Esophagus squamous epithelium (tissue), 5 donors: ENCODE data around the gene ASMTL. TPM values are rescaled to one million over a fixed set of nuclear protein-coding genes. Genes with fewer than 3 reads are reported as not detected.

ENCODE experiments used
- DNase-seq: peaks from one replicate; lab custom pipeline; 2025; lab: John Stamatoyannopoulos, UW
- H3K27ac ChIP-seq, 4 donors: fragments of 200-600 bp; sonication (generic); one replicate each; pipeline ENCODE4 v1.5.1; 2016 to 2019; ENCODE audit warnings: mild to moderate bottlenecking in 1 of 4
- H3K27me3 ChIP-seq, 4 donors: fragments of 200-600 bp; sonication (generic); 1 replicate in 3 of 4; 2 replicates in 1 of 4; pipeline versions ENCODE4 v1.5.1 to v1.6.0; 2017 to 2021; ENCODE audit warnings: antibody characterized with exemption in 1 of 4
- H3K36me3 ChIP-seq, 3 donors: fragments of 200-600 bp; sonication (generic); one replicate each; pipeline ENCODE4 v1.5.1; 2016 to 2019
- H3K4me1 ChIP-seq, 3 donors: fragments of 200-600 bp; sonication (generic); one replicate each; pipeline ENCODE4 v1.5.1; 2017 to 2019
- H3K4me3 ChIP-seq, 4 donors: fragments of 200-600 bp; sonication (generic); 1 replicate in 3 of 4; 2 replicates in 1 of 4; pipeline ENCODE4 v1.5.1; 2016 to 2019; ENCODE audit warnings: mild to moderate bottlenecking in 2 of 4, moderate library complexity in 1 of 4
- H3K9me3 ChIP-seq, 3 donors: fragments of 200-600 bp; sonication (generic); one replicate each; pipeline ENCODE4 v1.5.1; 2016 to 2019
- POLR2A ChIP-seq, 4 donors: fragments of 450-650 bp; IDR thresholded peaks; one replicate each; pipeline ENCODE4 v1.6.1; 2017; ENCODE audit warnings: antibody characterized with exemption in 4 of 4, mild to moderate bottlenecking in 4 of 4, moderate library complexity in 3 of 4
- WGBS, 2 donors: methylation state at CpG; one replicate each; pipeline ENCODE4 v1.1.5; 2018; 5-methylcytosine and 5-hydroxymethylcytosine counted together
- intact Hi-C: fragments of 100-400 bp; cut with DNase I; formaldehyde crosslinking; loops from one replicate; pipeline ENCODE4 v1.15.0; 2022
- total RNA-seq, 4 donors: library from RNA; depleted of rRNA; stranded (reverse); fragments of >200 nt; gene quantifications; one replicate each; pipeline ENCODE4 v1.1.0, GENCODE V29; 2016
- TF ChIP-seq, protein P1 (sequence below), 6 experiments: fragments of 450-650 bp in 4 of 6; fragments of 200-600 bp in 2 of 6; sonication (generic) in 2 of 6; IDR thresholded peaks; one replicate each; pipeline ENCODE4 v1.5.1; 2016 to 2019; ENCODE audit warnings: antibody characterized with exemption in 6 of 6, mild to moderate bottlenecking in 4 of 6, moderate library complexity in 4 of 6
- donor health status: DM: yes; HTN: yes; CAD: no.

The ASMTL gene
- total RNA-seq, 4 donors from 2014 or later: 4.4 to 21.4 (median 11.1) TPM

DNA sequence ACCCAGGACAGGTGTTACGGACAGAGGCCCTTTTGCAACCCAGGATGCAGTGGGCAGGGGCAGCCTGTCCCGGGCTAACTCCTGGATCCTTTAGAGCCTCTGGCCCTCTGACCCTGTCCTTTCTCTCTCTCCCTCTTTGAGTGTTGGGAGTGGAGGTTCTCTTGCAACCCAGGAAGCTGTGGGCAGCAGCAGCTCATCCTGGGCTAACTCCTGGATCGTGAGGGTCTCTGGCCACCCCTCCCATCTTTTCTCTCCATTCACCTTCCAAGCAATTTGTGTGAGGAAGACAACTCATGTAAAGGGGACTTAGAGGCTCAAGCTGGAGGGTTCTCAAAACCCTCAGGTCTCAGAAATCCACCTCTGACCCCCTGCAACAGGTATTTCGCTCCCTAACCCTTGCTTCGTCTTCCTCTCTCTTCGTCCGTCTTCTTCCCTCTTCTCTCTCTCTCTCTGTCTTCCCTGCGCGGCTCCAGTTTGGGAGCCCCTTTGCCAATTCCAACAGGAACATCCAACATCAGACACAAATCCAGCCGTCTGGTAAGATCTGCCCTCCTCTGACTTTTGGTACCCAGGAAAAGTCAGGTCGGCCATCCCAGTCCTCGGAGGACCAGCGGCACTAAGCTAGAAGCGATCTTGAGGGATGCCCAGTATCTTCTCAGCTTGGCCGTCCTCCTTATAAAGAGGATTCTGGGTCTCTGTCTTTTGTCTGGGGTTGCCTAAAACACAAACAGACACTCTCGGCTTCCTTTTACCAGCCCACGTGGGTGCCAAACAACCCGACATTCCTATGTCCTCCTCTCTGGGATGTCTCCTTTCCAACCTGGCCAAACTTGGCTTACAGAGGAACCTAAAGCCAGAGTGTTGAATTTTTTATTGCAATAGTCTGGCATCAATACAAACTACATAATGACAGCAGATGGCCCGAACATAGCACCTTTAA is 7.9 kb downstream of the ASMTL start:
- TF ChIP-seq, protein P1, sequence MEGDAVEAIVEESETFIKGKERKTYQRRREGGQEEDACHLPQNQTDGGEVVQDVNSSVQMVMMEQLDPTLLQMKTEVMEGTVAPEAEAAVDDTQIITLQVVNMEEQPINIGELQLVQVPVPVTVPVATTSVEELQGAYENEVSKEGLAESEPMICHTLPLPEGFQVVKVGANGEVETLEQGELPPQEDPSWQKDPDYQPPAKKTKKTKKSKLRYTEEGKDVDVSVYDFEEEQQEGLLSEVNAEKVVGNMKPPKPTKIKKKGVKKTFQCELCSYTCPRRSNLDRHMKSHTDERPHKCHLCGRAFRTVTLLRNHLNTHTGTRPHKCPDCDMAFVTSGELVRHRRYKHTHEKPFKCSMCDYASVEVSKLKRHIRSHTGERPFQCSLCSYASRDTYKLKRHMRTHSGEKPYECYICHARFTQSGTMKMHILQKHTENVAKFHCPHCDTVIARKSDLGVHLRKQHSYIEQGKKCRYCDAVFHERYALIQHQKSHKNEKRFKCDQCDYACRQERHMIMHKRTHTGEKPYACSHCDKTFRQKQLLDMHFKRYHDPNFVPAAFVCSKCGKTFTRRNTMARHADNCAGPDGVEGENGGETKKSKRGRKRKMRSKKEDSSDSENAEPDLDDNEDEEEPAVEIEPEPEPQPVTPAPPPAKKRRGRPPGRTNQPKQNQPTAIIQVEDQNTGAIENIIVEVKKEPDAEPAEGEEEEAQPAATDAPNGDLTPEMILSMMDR (IDR thresholded peaks at IDR 0.05): no peak
- TF ChIP-seq POLR2A (IDR thresholded peaks at IDR 0.05): no peak

DNA sequence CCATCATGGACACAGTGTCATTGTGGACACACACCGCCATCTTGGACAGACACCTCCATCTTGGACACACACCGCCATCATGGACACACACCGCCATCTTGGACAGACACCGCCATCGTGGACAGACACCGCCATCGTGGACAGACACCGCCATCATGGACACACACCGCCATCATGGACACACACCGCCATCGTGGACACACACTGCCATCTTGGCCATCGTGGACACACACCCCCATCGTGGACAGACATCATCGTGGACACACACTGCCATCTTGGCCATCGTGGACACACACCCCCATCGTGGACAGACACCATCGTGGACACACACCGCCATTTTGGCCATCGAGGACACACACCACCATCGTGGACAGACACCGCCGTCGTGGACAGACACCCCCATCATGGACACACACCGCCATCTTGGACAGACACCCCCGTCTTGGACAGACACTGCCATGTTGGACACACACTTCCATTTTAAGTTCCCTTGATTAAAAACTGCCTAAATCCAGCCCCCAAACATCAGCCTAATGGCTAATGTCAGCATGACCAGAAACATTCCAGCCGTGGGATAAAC is 9.1 kb downstream of the ASMTL start:
- H3K4me1 ChIP-seq: no peaks in the 10 kb centered on the region
- no peaks in the 10 kb centered on the region for H3K27me3 ChIP-seq
- H3K9me3 ChIP-seq: no peaks in the 10 kb centered on the region
- no peak overlapping the region for H3K27ac ChIP-seq
- TF ChIP-seq, protein P1 (IDR thresholded peaks at IDR 0.05): no peak
- no peak for TF ChIP-seq POLR2A (IDR thresholded peaks at IDR 0.05)
- peaks cover 0 to 36% (median 0%) of the 10 kb centered on the region in 3 donors for H3K36me3 ChIP-seq
- WGBS, 2 donors: 83 to 89% methylated on average over 21 to 24 of the region's 26 CpGs
- no peak for DNase-seq
- intact Hi-C loops: no loop called here
- no peak overlapping the region for H3K4me3 ChIP-seq

More for the DNA sequence above, 7.9 kb downstream of the ASMTL start:
- no peaks in the 10 kb centered on the region for H3K27me3 ChIP-seq
- 89 to 97% methylated on average over 17 to 19 of the region's 19 CpGs for WGBS, 2 donors
- no peak overlapping the region for H3K27ac ChIP-seq
- no peak for DNase-seq
- intact Hi-C loops: no loop called here
- H3K36me3 ChIP-seq: peaks cover 0 to 24% (median 0%) of the 10 kb centered on the region in 3 donors
- no peaks in the 10 kb centered on the region for H3K4me1 ChIP-seq
- H3K9me3 ChIP-seq: no peaks in the 10 kb centered on the region
- H3K4me3 ChIP-seq: no peak overlapping the region

DNA sequence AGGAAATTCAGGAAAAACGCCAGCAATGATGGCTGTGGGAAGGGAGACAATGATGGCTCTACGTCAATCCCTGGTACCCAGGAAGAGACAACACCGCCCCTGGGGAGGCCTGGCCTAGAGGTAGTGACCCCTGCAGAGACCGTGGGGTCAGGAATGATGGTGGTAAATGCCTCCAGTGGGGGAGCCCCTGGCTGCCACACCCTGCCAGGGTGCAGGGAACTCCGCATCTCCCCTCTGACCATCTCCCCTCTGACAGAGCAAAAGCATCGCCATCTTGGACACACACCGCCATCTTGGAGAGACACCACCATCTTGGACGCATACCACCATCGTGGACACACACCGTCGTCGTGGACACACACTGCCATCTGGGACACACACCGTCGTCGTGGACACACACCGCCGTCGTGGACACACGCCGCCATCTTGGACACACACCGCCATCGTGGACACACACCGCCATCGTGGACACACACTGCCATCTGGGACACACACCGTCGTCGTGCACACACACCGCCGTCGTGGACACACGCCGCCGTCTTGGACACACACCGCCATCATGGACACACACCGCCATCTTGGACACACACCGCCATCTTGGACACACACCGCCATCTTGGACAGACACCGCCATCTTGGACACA is 9.9 kb downstream of the ASMTL start:
- intact Hi-C loops: no loop called here
- H3K36me3 ChIP-seq: peaks cover 0 to 44% (median 0%) of the 10 kb centered on the region in 3 donors
- H3K4me1 ChIP-seq: no peaks in the 10 kb centered on the region
- no peaks in the 10 kb centered on the region for H3K9me3 ChIP-seq
- no peak for DNase-seq
- TF ChIP-seq POLR2A (IDR thresholded peaks at IDR 0.05): no peak
- TF ChIP-seq, protein P1 (IDR thresholded peaks at IDR 0.05): no peak
- no peak overlapping the region for H3K4me3 ChIP-seq
- H3K27ac ChIP-seq: no peak overlapping the region
- 84 to 89% methylated on average over 21 to 29 of the region's 38 CpGs for WGBS, 2 donors
- no peaks in the 10 kb centered on the region for H3K27me3 ChIP-seq

DNA sequence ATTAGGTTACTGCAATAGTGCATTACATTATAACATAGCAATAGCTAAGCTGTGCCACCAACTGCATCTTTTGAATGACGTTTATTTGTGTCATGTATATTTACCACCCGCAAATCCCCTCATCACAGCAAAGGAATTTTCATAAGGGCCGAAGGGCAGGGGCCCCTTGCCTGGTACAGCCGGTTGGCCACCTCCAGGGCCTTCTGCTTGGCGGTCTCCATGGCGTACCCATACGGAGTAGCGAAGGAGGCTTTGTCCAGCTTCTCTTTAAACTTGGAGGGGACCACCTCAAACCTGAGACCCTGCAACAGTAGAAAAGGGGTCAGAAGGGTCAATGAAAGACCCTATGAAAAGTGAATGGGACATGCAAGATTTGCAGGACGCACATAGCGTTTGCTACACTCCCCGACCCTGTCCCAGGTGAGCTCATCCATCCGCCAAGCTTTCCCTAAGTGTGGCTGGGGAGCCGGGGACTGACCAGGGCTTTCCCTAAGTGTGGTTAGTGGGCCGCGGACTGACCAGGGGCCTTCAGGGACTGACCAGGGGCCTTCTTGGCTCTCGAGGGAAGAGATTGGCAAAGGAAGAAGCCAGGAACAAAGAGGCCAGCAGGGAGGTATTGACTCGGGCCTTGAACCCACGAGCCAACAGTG is 10.6 kb downstream of the ASMTL start:
- WGBS, 2 donors: 96 to 97% methylated on average over 11 to 15 of the region's 18 CpGs
- H3K9me3 ChIP-seq: no peaks in the 10 kb centered on the region
- DNase-seq: no peak
- no peak overlapping the region for H3K4me3 ChIP-seq
- no peaks in the 10 kb centered on the region for H3K4me1 ChIP-seq
- H3K27ac ChIP-seq: no peak overlapping the region
- TF ChIP-seq POLR2A (IDR thresholded peaks at IDR 0.05): no peak
- TF ChIP-seq, protein P1 (IDR thresholded peaks at IDR 0.05): no peak
- no peaks in the 10 kb centered on the region for H3K27me3 ChIP-seq
- intact Hi-C loops: no loop called here
- H3K36me3 ChIP-seq: peaks cover 0 to 51% (median 0%) of the 10 kb centered on the region in 3 donors
